GM19239 (cell line): ENCODE measurements around the gene GPNMB.

Source experiments
- DNase-seq: peaks from one replicate; pipeline ENCODE4 v3.0.0; 2011; ENCODE audit warnings: low spot score; ENCODE audit not compliant: insufficient read length
- FAIRE-seq: peaks from 2 replicates; lab custom pipeline; 2011; peaks lifted over from hg19 to GRCh38; lab: Jason Lieb, UNC

Gene GPNMB

GRCh38 chr7:23226844-23227450 lies 19.6 kb upstream of the GPNMB start:
- FAIRE-seq (no peak), DNase-seq (no peak)

- FAIRE-seq (no peak), DNase-seq (no peak)
These were observed 18.2 kb upstream of the GPNMB start for GRCh38 chr7:23228412-23228811.

GRCh38 chr7:23230641-23231101 lies 15.9 kb upstream of the GPNMB start:
- FAIRE-seq: no peak
- DNase-seq: no peak

GRCh38 chr7:23232966-23233365 lies 13.6 kb upstream of the GPNMB start:
- FAIRE-seq: no peak
- DNase-seq: no peak

- FAIRE-seq (peak; percentile 96), DNase-seq (peak; percentile 36)
These were observed 11.8 kb upstream of the GPNMB start for GRCh38 chr7:23234569-23235296.

DNA sequence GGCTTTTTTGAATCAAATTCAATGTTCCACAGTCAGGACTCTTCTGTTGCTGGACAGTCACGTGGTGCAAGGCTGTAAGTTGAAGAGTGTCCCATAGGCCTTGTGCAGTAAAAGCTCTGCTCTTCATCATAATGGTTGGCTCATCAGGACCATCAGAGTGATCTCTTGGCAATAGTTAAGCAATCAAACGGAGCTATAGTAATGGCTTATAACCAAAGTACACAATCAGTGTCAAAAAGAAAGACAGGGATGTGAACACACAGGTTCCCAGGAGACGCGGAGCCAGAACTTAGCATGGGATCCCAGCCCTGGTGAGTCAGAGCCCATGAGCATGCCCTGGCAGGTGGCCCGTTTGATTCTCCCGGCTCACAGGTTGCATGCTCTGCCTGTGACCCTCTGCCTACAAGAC lies 10.8 kb upstream of the GPNMB start:
- DNase-seq (no peak), FAIRE-seq (no peak)

GRCh38 chr7:23237000-23237399 lies 9.6 kb upstream of the GPNMB start:
- FAIRE-seq: no peak
- DNase-seq: no peak

DNA sequence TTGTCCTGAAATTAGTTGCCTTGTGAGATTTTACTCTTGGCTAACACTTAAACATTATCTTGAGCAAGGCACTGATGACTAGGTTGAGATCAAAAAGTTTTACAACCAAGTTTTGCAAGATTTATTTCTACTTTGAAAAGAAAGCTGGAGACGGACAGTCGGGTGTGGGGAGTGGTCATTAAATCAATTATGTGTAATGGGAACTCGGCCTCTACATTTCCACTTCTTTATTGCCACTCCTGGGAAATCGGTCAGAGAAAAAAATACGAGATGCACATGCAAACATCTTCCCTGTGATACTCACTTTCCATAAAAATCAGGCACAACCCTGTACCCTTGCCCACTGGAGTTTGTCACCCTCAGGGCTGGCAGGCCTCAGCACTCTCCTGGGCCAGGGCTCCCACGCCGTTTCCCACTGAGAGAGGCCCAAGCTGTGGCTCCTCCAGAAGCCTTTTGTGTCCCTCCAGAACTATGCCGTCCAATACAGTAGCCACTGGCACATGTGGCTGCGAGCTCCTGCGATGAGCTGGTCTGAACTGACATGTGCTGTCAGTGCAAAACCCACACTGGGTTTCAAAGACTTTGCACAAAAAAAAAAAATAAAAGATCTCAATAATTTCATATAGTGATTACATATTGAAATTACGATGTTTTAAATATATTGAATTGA lies 7.5 kb upstream of the GPNMB start:
- DNase-seq (no peak), FAIRE-seq (no peak)

- FAIRE-seq (no peak), DNase-seq (no peak)
These were observed 6.9 kb upstream of the GPNMB start for GRCh38 chr7:23239698-23240097.

DNA sequence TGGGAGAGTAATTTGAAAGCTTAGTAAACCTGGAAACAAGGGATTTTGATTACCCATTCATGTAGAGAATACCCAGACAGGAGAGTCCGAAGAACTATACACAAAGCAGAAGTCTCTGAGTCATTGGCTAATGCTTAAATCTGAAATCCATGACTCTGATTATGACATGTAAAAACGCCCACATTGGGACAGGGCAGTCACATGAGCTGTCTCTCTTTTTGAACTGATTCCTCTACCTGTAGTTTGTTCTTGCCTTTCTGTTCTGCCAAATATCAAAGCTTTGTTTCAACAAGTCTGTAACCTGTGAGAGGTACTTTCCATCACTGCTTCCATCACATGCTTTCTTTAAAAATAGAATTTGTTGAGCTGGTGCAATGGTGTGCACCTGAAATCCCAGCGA lies 4.3 kb upstream of the GPNMB start:
- DNase-seq: no peak
- no peak for FAIRE-seq

DNA sequence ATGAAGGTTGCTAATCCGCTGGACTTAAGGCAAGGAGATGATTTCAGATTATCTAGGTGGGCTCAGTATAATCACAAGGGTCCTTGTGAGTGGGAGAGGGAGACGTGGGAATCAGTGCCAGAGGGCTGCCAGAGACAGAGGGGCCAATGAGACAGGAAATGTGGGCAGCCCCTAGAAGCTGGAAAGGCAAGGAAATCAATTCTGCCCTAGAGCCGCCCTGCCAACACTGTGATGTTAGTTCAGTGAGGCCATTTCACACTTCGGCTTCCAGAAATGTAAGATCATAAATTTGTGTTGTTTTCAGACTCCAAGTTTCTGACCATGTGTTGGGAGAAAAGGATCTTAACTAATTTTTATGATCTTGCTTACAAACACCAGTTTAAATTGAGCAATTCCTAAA lies 3.6 kb upstream of the GPNMB start:
- DNase-seq (no peak), FAIRE-seq (no peak)

- FAIRE-seq (no peak), DNase-seq (no peak)
These were observed 549 bp downstream of the GPNMB start for GRCh38 chr7:23247046-23247602.

- DNase-seq: no peak
- no peak for FAIRE-seq
These were observed 1.2 kb downstream of the GPNMB start for GRCh38 chr7:23247603-23248335.

GRCh38 chr7:23249486-23249885 lies 2.9 kb downstream of the GPNMB start:
- FAIRE-seq: no peak
- no peak for DNase-seq

DNA sequence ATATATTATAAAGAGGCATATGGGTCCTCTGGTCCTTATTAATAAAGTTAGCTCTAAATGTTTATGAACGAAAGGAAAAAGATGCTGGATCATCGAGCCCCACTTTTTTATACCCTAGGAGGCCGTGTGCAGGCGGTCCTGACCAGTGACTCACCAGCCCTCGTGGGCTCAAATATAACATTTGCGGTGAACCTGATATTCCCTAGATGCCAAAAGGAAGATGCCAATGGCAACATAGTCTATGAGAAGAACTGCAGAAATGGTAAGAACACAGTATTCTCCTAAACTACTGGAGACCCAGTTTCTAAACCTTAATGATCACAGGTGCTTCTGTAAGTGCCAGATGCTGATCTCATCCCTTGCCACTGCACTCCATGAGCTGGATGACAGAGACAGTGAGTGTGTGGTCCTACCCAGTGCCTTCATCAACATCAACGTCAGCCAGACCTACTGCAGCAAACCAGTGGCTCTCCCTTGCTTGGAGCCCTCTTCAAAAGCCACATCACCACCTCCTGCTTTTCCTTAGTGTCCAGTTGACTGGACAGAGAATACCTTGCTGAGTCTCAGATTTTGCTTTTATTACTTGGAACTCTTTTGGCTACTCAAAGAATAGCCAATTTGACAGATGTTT lies 7.6 kb downstream of the GPNMB start:
- no peak for DNase-seq
- no peak for FAIRE-seq

DNA sequence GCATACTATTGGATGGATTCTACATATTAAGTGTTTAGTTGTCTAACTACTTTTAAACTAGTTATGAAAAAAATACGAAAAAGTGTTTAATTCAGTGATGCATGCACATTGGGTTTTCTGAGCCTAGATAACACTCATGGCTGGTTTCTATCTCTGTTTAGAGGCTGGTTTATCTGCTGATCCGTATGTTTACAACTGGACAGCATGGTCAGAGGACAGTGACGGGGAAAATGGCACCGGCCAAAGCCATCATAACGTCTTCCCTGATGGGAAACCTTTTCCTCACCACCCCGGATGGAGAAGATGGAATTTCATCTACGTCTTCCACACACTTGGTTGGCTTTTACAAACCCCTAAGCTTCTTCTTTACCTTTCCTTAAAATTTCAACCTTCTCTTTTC lies 10.2 kb downstream of the GPNMB start:
- DNase-seq: no peak
- FAIRE-seq: no peak

- DNase-seq: no peak
- FAIRE-seq: no peak
These were observed 13.8 kb downstream of the GPNMB start for GRCh38 chr7:23260371-23260770.

GRCh38 chr7:23261843-23262452 lies 15.4 kb downstream of the GPNMB start:
- DNase-seq (peak; percentile 58), FAIRE-seq (no peak)

DNA sequence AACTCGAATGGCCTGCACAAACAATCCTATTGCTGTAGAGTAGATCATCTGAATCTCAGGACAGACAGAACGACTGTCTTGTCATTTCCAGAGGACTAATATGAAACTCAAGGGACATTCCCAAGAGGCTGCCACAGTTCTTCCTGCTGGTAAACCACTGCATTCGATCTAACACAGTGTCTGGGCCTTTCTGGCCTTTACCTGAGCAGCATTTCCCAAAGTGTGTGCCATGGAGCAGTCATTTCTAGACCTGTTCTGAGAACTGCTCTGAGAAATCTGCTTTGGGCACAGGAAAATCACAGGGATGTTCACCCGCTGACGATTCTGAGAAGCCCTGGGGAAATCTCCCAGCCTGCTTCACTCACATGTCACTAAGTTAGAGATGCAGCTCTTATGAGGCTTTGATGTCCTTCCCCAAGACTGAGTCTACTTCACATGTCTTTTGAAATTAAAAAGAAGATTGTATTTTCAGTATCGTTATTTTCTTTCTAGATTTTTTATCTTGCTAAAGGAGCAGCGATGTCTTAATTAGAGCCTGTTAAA lies 18.4 kb downstream of the GPNMB start:
- FAIRE-seq: no peak
- no peak for DNase-seq
